K562 (cell line): ENCODE data around the gene CCDC85C. TPM values are rescaled to one million over a fixed set of nuclear protein-coding genes. Genes with fewer than 3 reads are reported as not detected.

Experiments used
- CBX3 ChIP-seq, 2 experiments: IDR thresholded peaks; 1 replicate in 1 of 2; 2 replicates in 1 of 2; pipeline ENCODE4 v1.6.1; 2012; ENCODE audit warnings: inconsistent platforms in 2 of 2, low read length in 2 of 2, borderline replicate concordance in 1 of 2, control low read depth in 1 of 2
- CBX5 ChIP-seq: IDR thresholded peaks from 2 replicates; pipeline ENCODE4 v1.6.1; 2014; ENCODE audit warnings: low read depth, borderline replicate concordance
- DIDO1 ChIP-seq: fragments of 450-650 bp; IDR thresholded peaks from 2 replicates; pipeline ENCODE4 v1.6.1; 2016; ENCODE audit warnings: low read depth, missing biosample characterization, missing genetic modification characterization
- EP400 ChIP-seq: fragments of 450-650 bp; IDR thresholded peaks from 2 replicates; pipeline ENCODE4 v1.6.1; 2017; ENCODE audit warnings: antibody characterized with exemption, mild to moderate bottlenecking, moderate library complexity
- GABPB2 ChIP-seq: fragments of 250-450 bp; sonication (Bioruptor Pico); conservative IDR thresholded peaks from 2 replicates; pipeline ENCODE4 v1.5.1; 2021; ENCODE audit warnings: mild to moderate bottlenecking
- GTF2A2 ChIP-seq: IDR thresholded peaks from 2 replicates; pipeline ENCODE4 v1.6.1; 2016; ENCODE audit warnings: mild to moderate bottlenecking, missing genetic modification characterization, missing compliant biosample characterization
- NR1H2 ChIP-seq: sonication (generic); formaldehyde crosslinking; IDR thresholded peaks from 2 replicates; pipeline ENCODE4 v1.4.0; 2020; ENCODE audit warnings: mild to moderate bottlenecking, missing genetic modification reagents
- PTRF ChIP-seq: fragments of 450-650 bp; IDR thresholded peaks from 2 replicates; pipeline ENCODE4 v1.6.1; 2016; ENCODE audit warnings: mild to moderate bottlenecking, missing genetic modification characterization, missing compliant biosample characterization
- TEAD1 ChIP-seq, 2 experiments: fragments of 450-650 bp in 1 of 2; sonication (generic) in 1 of 2; formaldehyde crosslinking; IDR thresholded peaks; 2 replicates each; pipeline versions ENCODE4 v1.4.0 to v1.8.0; 2020 to 2022; ENCODE audit warnings: mild to moderate bottlenecking in 2 of 2, missing genetic modification reagents in 1 of 2
- XRCC4 ChIP-seq: IDR thresholded peaks from one replicate; pipeline ENCODE4 v1.6.1; 2011; ENCODE audit not compliant: insufficient read depth, insufficient read length; ENCODE audit errors: extremely low read depth
- XRCC5 ChIP-seq: fragments of 200-400 bp; formaldehyde crosslinking; IDR thresholded peaks from 2 replicates; pipeline ENCODE4 v1.6.1; 2017; ENCODE audit warnings: low read depth, mild to moderate bottlenecking, low read length
- ZBTB49 ChIP-seq: sonication (generic); formaldehyde crosslinking; IDR thresholded peaks from 2 replicates; pipeline ENCODE4 v1.8.0; 2022; ENCODE audit warnings: missing genetic modification reagents, mild to moderate bottlenecking, borderline replicate concordance
- ZNF165 ChIP-seq: fragments of 250-450 bp; sonication (Bioruptor Pico); IDR thresholded peaks from 2 replicates; pipeline ENCODE4 v1.4.0; 2020; ENCODE audit warnings: borderline replicate concordance
- ZNF280B ChIP-seq: fragments of 250-450 bp; sonication (Bioruptor Pico); IDR thresholded peaks from 2 replicates; pipeline ENCODE4 v1.5.1; 2021; ENCODE audit warnings: mild to moderate bottlenecking
- ZNF398 ChIP-seq: fragments of 250-450 bp; sonication (Bioruptor Pico); IDR thresholded peaks from 2 replicates; pipeline ENCODE4 v1.8.0; 2021; ENCODE audit warnings: moderate library complexity, mild to moderate bottlenecking, inconsistent platforms
- ZNF592 ChIP-seq: fragments of 450-650 bp; IDR thresholded peaks from 2 replicates; pipeline ENCODE4 v1.6.1; 2017; ENCODE audit warnings: antibody characterized with exemption, mild to moderate bottlenecking
- polyA plus RNA-seq, 8 experiments: library from polyadenylated mRNA; depleted of rRNA in 4 of 8; stranded (reverse) in 5 of 8; unstranded in 3 of 8; fragments of >200 nt; fragmentation: Nextera tagmentation in 2 of 8; fragmentation: Illumina TruSeq in 1 of 8; extraction: Ambion mirVana in 2 of 8; extraction: Trizol in 1 of 8; gene quantifications; 2 replicates each; pipeline versions ENCODE4 v1.2.1 to v1.2.3, GENCODE V29; 2011 to 2014; ENCODE audit warnings: inconsistent platforms in 1 of 8, missing spikeins in 1 of 8
- total RNA-seq, 7 experiments: library from RNA; depleted of rRNA in 6 of 7; stranded (reverse); fragments of >200 nt in 6 of 7; fragmentation: Illumina TruSeq in 2 of 7; extraction: Trizol in 2 of 7; gene quantifications; 2 replicates each; pipeline versions ENCODE4 v1.2.1 to v1.2.3, GENCODE V29; 2011 to 2021; ENCODE audit warnings: low replicate concordance in 1 of 7

CCDC85C gene
- total and polyA plus RNA-seq, 9 of the 15 experiments (the other 6 are each of a cell fraction or from before 2014, with no cell fraction given): 0.18 to 22.0 (median 6.3) TPM

GRCh38 chr14:99572173-99572999 is 31.6 kb downstream of the CCDC85C start (continued):
- TF ChIP-seq ZNF398 (CRISPR knock-in tag): no peak
- no peak for TF ChIP-seq EP400
- TF ChIP-seq GTF2A2 (tag): no peak
- TF ChIP-seq XRCC5: no peak
- TF ChIP-seq XRCC4: no peak
- TF ChIP-seq ZNF165: no peak
- peak in 1 of 2 experiments; percentile 44; a peak in 1 of 3 replicates for TF ChIP-seq CBX3 (IDR thresholded peaks at IDR 0.05; ENCODE audit: borderline replicate concordance in 1 of 2, low read length in 2 of 2)
- no peak for TF ChIP-seq TEAD1 (CRISPR knock-in tag; IDR thresholded peaks at IDR 0.05)
- no peak for TF ChIP-seq PTRF (tag)
- TF ChIP-seq ZBTB49: no peak
- TF ChIP-seq DIDO1 (tag): no peak
- TF ChIP-seq ZNF280B (CRISPR knock-in tag): no peak
- TF ChIP-seq CBX5: no peak
- TF ChIP-seq ZNF592: no peak
- no peak for TF ChIP-seq NR1H2 (CRISPR knock-in tag)
- no peak for TF ChIP-seq GABPB2
